Measurements from ENCODE around the gene HNRNPC. TPM values are rescaled to one million over a fixed set of nuclear protein-coding genes. Genes with fewer than 3 reads are reported as not detected.

HNRNPC gene
- total and polyA plus RNA-seq, 9 of the 15 experiments (the other 6 are each of a cell fraction or from before 2014, with no cell fraction given): 679 to 1,557 (median 1,191) TPM

DNA sequence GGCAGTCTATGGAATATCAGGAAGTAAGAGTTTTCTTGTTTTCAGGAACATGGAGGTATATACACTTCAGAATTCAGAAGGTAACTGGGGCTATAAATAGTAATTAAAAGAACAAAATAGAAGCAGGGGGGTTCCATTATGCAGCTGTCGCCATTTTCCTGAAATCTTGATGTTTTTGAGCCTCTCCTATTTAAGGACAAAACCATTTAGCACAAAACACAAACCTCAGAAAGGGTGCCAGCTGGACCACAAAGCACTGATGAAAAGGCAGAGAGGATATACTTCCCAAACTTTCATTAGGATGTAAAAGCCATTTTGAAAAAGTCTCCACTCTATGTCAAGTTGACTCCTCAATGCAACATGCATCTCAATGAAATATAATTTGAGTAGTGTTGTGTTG, 59.2 kb downstream of the HNRNPC start:
- Histone ChIP-seq H3K9me1 (ENCODE audit: control insufficient read depth, insufficient read depth, low read length) (no peaks in the 10 kb centered on the region), H3K36me3 (ENCODE audit: control insufficient read depth, insufficient read depth, low read length) (peaks cover 90% of the 10 kb centered on the region), H2AFZ (ENCODE audit: low read depth, low read length) (no peak overlapping the region), H4K20me1 (replicated peaks; ENCODE audit: control insufficient read depth, insufficient read depth, low read length) (peaks cover 5% of the 10 kb centered on the region; the same call in 1 of the 2 replicates), H3K9me3 (replicated peaks; ENCODE audit: control insufficient read depth, insufficient read depth, low read depth, low read length) (no peaks in the 10 kb centered on the region), H3K27me3 (ENCODE audit: control insufficient read depth in 2 of 2, insufficient read depth in 2 of 2, low read length in 2 of 2) (no peaks in the 10 kb centered on the region), H3K4me2 (ENCODE audit: insufficient read depth, low read length) (no peak overlapping the region), H3K79me2 (ENCODE audit: control insufficient read depth, insufficient read depth, low read length) (peaks cover 30% of the 10 kb centered on the region), H3K9ac (ENCODE audit: insufficient read depth in 1 of 2, low read depth in 2 of 2, low read length in 2 of 2) (no peak overlapping the region), H3K27ac (ENCODE audit: extremely low read depth, low read depth, low read length) (no peak overlapping the region), H3K4me3 (no peak overlapping the region), H3K4me1 (replicated peaks in 1 of 2; ENCODE audit: control insufficient read depth in 2 of 2, insufficient read depth in 2 of 2, low read length in 2 of 2) (no peaks in the 10 kb centered on the region)
- TF ChIP-seq SMARCA4 (IDR thresholded peaks at IDR 0.05) (no peak), SOX6 (IDR thresholded peaks at IDR 0.05) (no peak), TFAP4 (CRISPR knock-in tag; IDR thresholded peaks at IDR 0.05; ENCODE audit: borderline replicate concordance) (no peak), CREBBP (IDR thresholded peaks at IDR 0.05; ENCODE audit: low read depth, low read length) (no peak), PBX2 (CRISPR knock-in tag; IDR thresholded peaks at IDR 0.05; ENCODE audit: low read depth) (no peak), PBX2 (tag; conservative IDR thresholded peaks at IDR 0.05; ENCODE audit: low read depth) (no peak)
- TF ChIP-seq, protein P1, sequence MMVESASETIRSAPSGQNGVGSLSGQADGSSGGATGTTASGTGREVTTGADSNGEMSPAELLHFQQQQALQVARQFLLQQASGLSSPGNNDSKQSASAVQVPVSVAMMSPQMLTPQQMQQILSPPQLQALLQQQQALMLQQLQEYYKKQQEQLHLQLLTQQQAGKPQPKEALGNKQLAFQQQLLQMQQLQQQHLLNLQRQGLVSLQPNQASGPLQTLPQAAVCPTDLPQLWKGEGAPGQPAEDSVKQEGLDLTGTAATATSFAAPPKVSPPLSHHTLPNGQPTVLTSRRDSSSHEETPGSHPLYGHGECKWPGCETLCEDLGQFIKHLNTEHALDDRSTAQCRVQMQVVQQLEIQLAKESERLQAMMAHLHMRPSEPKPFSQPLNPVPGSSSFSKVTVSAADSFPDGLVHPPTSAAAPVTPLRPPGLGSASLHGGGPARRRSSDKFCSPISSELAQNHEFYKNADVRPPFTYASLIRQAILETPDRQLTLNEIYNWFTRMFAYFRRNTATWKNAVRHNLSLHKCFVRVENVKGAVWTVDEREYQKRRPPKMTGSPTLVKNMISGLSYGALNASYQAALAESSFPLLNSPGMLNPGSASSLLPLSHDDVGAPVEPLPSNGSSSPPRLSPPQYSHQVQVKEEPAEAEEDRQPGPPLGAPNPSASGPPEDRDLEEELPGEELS (CRISPR knock-in tag; IDR thresholded peaks at IDR 0.05; ENCODE audit: borderline replicate concordance): no peak
- intact Hi-C loops (cut with micrococcal nuclease): no loop called here
- in situ Hi-C loops (cut with MboI): no loop called here
- FAIRE-seq: no peak
- DNase-seq (ENCODE audit: extremely low read depth in 1 of 4, low spot score in 3 of 4): no peak
- no TSS peak for BruUV-seq (replicated peaks)
- POLR2A ChIA-PET: no interaction called here
- CTCF ChIA-PET (ENCODE audit: low intra/inter-chr PET ratio): no interaction called here
- no peak for ATAC-seq
- 57% methylated on average over 1 of the region's 1 CpG for WGBS (ENCODE audit: insufficient coverage, low coverage, missing lambda C conversion rate)
